H1 (cell line): ENCODE measurements around the gene TSC22D4. TPM values are rescaled to one million over a fixed set of nuclear protein-coding genes. Genes with fewer than 3 reads are reported as not detected.
A peak's percentile ranks its signal among the peaks of the same experiment; 100 is the strongest.
"Not testable (repeated sequence)": the region's sequence is repeated elsewhere in the genome, so short reads cannot be mapped to it uniquely, and the experiment has no call there.

Experiments
- CTCF ChIA-PET: fragments of 300-600 bp; sonication (Branson Sonifier 250); formaldehyde crosslinking; loops from one replicate; lab custom pipeline; 2021; ENCODE audit not compliant: partially characterized antibody; lab: Charles Lee
- POLR2A ChIA-PET: fragments of 300-600 bp; sonication (Branson Sonifier 250); formaldehyde crosslinking; loops from one replicate; lab custom pipeline; 2021; ENCODE audit warnings: inconsistent platforms; ENCODE audit not compliant: partially characterized antibody; lab: Charles Lee
- DNase-seq, 2 experiments: peaks; one replicate each; pipeline versions ENCODE4 v3.0.0 to v3.0.0-alpha.2; 2010 to 2022; ENCODE audit warnings: low spot score in 2 of 2, low read depth in 1 of 2, mixed read lengths in 1 of 2
- FAIRE-seq: peaks from 2 replicates; lab custom pipeline; 2011; peaks lifted over from hg19 to GRCh38; lab: Jason Lieb, UNC
- H2AFZ ChIP-seq: 2 replicates; pipeline ENCODE4 v1.8.1; 2012; ENCODE audit warnings: low read length, inconsistent platforms
- H2AK5ac ChIP-seq: 2 replicates; pipeline ENCODE4 v1.6.1; 2013; ENCODE audit warnings: low read depth, low read length
- H2BK120ac ChIP-seq: replicated peaks from 2 replicates; pipeline ENCODE3; 2013; ENCODE audit warnings: low read depth, low read length, inconsistent platforms
- H2BK12ac ChIP-seq: 2 replicates; pipeline ENCODE4 v1.6.1; 2013; ENCODE audit warnings: low read depth, low read length
- H2BK15ac ChIP-seq: 2 replicates; pipeline ENCODE4 v1.6.1; 2013; ENCODE audit warnings: low read length
- H2BK20ac ChIP-seq: 2 replicates; pipeline ENCODE4 v1.6.1; 2013; ENCODE audit warnings: low read length
- H2BK5ac ChIP-seq: 2 replicates; pipeline ENCODE4 v1.6.1; 2013; ENCODE audit warnings: low read depth, low read length
- H3K14ac ChIP-seq: 2 replicates; pipeline ENCODE4 v1.6.1; 2013; ENCODE audit warnings: inconsistent platforms; ENCODE audit not compliant: insufficient read length
- H3K18ac ChIP-seq: 2 replicates; pipeline ENCODE4 v1.6.1; 2013; ENCODE audit warnings: low read length; ENCODE audit errors: extremely low read depth
- H3K23ac ChIP-seq: 2 replicates; pipeline ENCODE4 v1.6.1; 2013; ENCODE audit warnings: inconsistent platforms; ENCODE audit not compliant: insufficient read length
- H3K23me2 ChIP-seq: 2 replicates; pipeline ENCODE4 v1.6.1; 2013; ENCODE audit warnings: low read depth, low read length
- H3K27ac ChIP-seq: 2 replicates; pipeline ENCODE4 v1.6.1; 2011; ENCODE audit warnings: low read depth, low read length, inconsistent platforms
- H3K27me3 ChIP-seq, 4 experiments: replicated peaks in 1 of 4; 1 replicate in 1 of 4; 2 replicates in 3 of 4; pipeline versions ENCODE4 v1.6.1 to v1.8.1; 2011 to 2013; ENCODE audit warnings: low read length in 3 of 4, mild to moderate bottlenecking in 3 of 4, inconsistent platforms in 2 of 4, mixed read lengths in 2 of 4, moderate library complexity in 1 of 4; ENCODE audit not compliant: control insufficient read depth in 3 of 4, insufficient read depth in 3 of 4; ENCODE audit errors: extremely low read depth in 1 of 4
- H3K36me3 ChIP-seq, 4 experiments: 2 replicates each; pipeline versions ENCODE4 v1.6.1 to v1.8.1; 2011 to 2013; ENCODE audit warnings: mild to moderate bottlenecking in 4 of 4, low read length in 3 of 4, moderate library complexity in 2 of 4, control low read depth in 1 of 4, inconsistent platforms in 1 of 4; ENCODE audit not compliant: insufficient read depth in 4 of 4, control insufficient read depth in 2 of 4
- H3K4ac ChIP-seq: replicated peaks from 2 replicates; pipeline ENCODE3; 2013; ENCODE audit warnings: low read length, low read depth, mixed read lengths, inconsistent platforms; ENCODE audit not compliant: insufficient read length
- H3K4me1 ChIP-seq, 4 experiments: replicated peaks in 1 of 4; 1 replicate in 1 of 4; 2 replicates in 3 of 4; pipeline versions ENCODE4 v1.6.1 to v1.8.1; 2011 to 2013; ENCODE audit warnings: low read length in 3 of 4, inconsistent platforms in 2 of 4, mixed read lengths in 1 of 4; ENCODE audit not compliant: insufficient read depth in 4 of 4, control insufficient read depth in 3 of 4
- H3K4me2 ChIP-seq, 2 experiments: 2 replicates each; pipeline versions ENCODE4 v1.6.1 to v1.8.1; 2011 to 2013; ENCODE audit warnings: low read depth in 2 of 2, low read length in 2 of 2, control low read depth in 1 of 2, inconsistent platforms in 1 of 2, mild to moderate bottlenecking in 1 of 2; ENCODE audit not compliant: insufficient read depth in 1 of 2
- H3K4me3 ChIP-seq, 4 experiments: fragments of 200-600, 300-600 bp in 1 of 4; sonication (generic), shearing (Covaris generic), sonication (Bioruptor Twin) in 1 of 4; 2 replicates each; pipeline versions ENCODE4 v1.5.1 to v1.8.1; 2011 to 2016; ENCODE audit warnings: low read length in 4 of 4, low read depth in 3 of 4, control low read depth in 2 of 4, inconsistent platforms in 2 of 4, mild to moderate bottlenecking in 2 of 4, mixed read lengths in 1 of 4, moderate library complexity in 1 of 4; ENCODE audit not compliant: insufficient read depth in 2 of 4; ENCODE audit errors: extremely low read depth in 1 of 4
- H3K56ac ChIP-seq: replicated peaks from 2 replicates; pipeline ENCODE3; 2013; ENCODE audit warnings: low read depth, mild to moderate bottlenecking, mixed read lengths, low read length, inconsistent platforms; ENCODE audit not compliant: insufficient read length
- H3K79me1 ChIP-seq: 2 replicates; pipeline ENCODE4 v1.6.1; 2013; ENCODE audit warnings: low read depth, low read length, control low read depth
- H3K79me2 ChIP-seq, 2 experiments: 2 replicates each; pipeline versions ENCODE4 v1.6.1 to v1.8.1; 2012 to 2013; ENCODE audit warnings: low read length in 2 of 2, mild to moderate bottlenecking in 2 of 2, inconsistent platforms in 1 of 2; ENCODE audit not compliant: insufficient read depth in 2 of 2, control insufficient read depth in 1 of 2
- H3K9ac ChIP-seq, 4 experiments: replicated peaks in 1 of 4; 1 replicate in 1 of 4; 2 replicates in 3 of 4; pipeline versions ENCODE4 v1.6.1 to v1.8.1; 2011 to 2013; ENCODE audit warnings: low read depth in 3 of 4, low read length in 3 of 4, control low read depth in 2 of 4, mild to moderate bottlenecking in 2 of 4, moderate library complexity in 2 of 4, inconsistent platforms in 1 of 4; ENCODE audit errors: extremely low read depth in 1 of 4
- H3K9me3 ChIP-seq, 2 experiments: 2 replicates each; pipeline versions ENCODE4 v1.6.1 to v1.8.1; 2012 to 2013; ENCODE audit warnings: mild to moderate bottlenecking in 2 of 2, moderate library complexity in 2 of 2, control low read depth in 1 of 2, inconsistent platforms in 1 of 2, low read depth in 1 of 2, low read length in 1 of 2, mixed read lengths in 1 of 2; ENCODE audit not compliant: insufficient read depth in 2 of 2
- H4K20me1 ChIP-seq, 2 experiments: replicated peaks in 1 of 2; 2 replicates each; pipeline versions ENCODE3 to v1.8.1; 2011 to 2013; ENCODE audit warnings: inconsistent platforms in 2 of 2, low read length in 2 of 2, mild to moderate bottlenecking in 1 of 2; ENCODE audit not compliant: insufficient read depth in 2 of 2, control insufficient read depth in 1 of 2
- H4K5ac ChIP-seq: 2 replicates; pipeline ENCODE4 v1.6.1; 2013; ENCODE audit warnings: low read length, low read depth, mixed read lengths, inconsistent platforms; ENCODE audit not compliant: insufficient read length
- H4K8ac ChIP-seq: 2 replicates; pipeline ENCODE4 v1.8.0; 2013; ENCODE audit warnings: mild to moderate bottlenecking, moderate library complexity, low read length, inconsistent platforms; ENCODE audit not compliant: insufficient read depth; ENCODE audit errors: extremely low read depth
- H4K91ac ChIP-seq: replicated peaks from 2 replicates; pipeline ENCODE3; 2013; ENCODE audit warnings: low read length, mixed read lengths, inconsistent platforms; ENCODE audit not compliant: insufficient read length
- YY1 ChIP-seq: IDR thresholded peaks from 2 replicates; pipeline ENCODE4 v1.6.1; 2011; ENCODE audit warnings: low read depth, mild to moderate bottlenecking, low read length
- WGBS, 2 experiments: shearing (Covaris generic) in 1 of 2; methylation state at CpG; one replicate each; pipeline versions ENCODE4 v1.1.6 to v1.1.7; 2013 to 2015; ENCODE audit warnings: low lambda C conversion rate in 2 of 2, mixed read lengths in 2 of 2, inconsistent platforms in 1 of 2, low coverage in 1 of 2, missing lambda C conversion rate in 1 of 2; ENCODE audit not compliant: insufficient replicate concordance in 2 of 2, insufficient coverage in 1 of 2, insufficient read length in 1 of 2; ENCODE audit errors: extremely low coverage in 1 of 2, missing lambda C conversion rate in 1 of 2; 5-methylcytosine and 5-hydroxymethylcytosine counted together
- polyA plus RNA-seq, 7 experiments: library from polyadenylated mRNA; depleted of rRNA in 3 of 7; stranded (reverse) in 5 of 7; unstranded in 2 of 7; fragments of >200 nt in 5 of 7; fragments of 200-250 nt in 2 of 7; gene quantifications; 1 replicate in 5 of 7; 2 replicates in 1 of 7; 4 replicates in 1 of 7; pipeline versions ENCODE4 v1.2.1 to v1.2.3, GENCODE V29; 2011 to 2013; ENCODE audit warnings: missing spikeins in 2 of 7, mixed read lengths in 2 of 7
- total RNA-seq: library from RNA; stranded (reverse); fragmentation: NEBNext Ultra II Directional; extraction: Animal tissue kit (Norgen Biotek cat#: 25700); gene quantifications from 2 replicates; pipeline ENCODE4 v1.2.1, GENCODE V29; 2021

The TSC22D4 gene
- total and polyA plus RNA-seq, 2 of the 8 experiments (the other 6 are each of a cell fraction or from before 2014, with no cell fraction given): 13.2 to 20.3 TPM

DNA sequence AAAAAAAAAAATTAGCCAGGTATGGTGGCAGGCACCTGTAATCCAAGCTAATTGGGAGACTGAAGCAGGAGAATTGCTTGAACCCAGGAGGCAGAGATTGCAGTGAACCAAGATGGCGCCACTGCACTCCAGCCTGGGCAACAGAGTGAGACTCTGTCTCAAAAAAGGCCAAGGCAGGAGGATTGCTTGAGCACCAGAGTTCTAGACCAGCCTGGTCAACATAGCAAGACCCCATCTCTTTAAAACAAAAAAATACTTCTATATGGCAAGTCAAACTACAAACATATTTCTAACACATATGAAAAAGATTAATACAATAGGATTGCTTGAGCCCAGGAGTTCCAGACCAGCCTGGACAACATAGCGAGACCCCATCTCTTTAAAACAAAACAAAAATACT lies 21.7 kb upstream of the TSC22D4 start:
- 0 out of 2 replicates have a peak, but pooled peaks have one; percentile 10 for TF ChIP-seq YY1
- not testable (repeated sequence) for H4K91ac ChIP-seq, H2AFZ ChIP-seq, H2BK12ac ChIP-seq, H3K23me2 ChIP-seq, H4K20me1 ChIP-seq, H3K9me3 ChIP-seq, H3K23ac ChIP-seq, H2AK5ac ChIP-seq, H3K79me2 ChIP-seq, DNase-seq, H3K27ac ChIP-seq, H3K36me3 ChIP-seq, FAIRE-seq, H3K4me3 ChIP-seq, H3K18ac ChIP-seq, H3K4me2 ChIP-seq, H3K14ac ChIP-seq, H3K4me1 ChIP-seq, H2BK5ac ChIP-seq, H4K8ac ChIP-seq, H2BK15ac ChIP-seq, H2BK20ac ChIP-seq, H3K9ac ChIP-seq, H3K56ac ChIP-seq, H3K27me3 ChIP-seq, H3K4ac ChIP-seq, H3K79me1 ChIP-seq, H2BK120ac ChIP-seq, H4K5ac ChIP-seq
- WGBS, 2 experiments: 85% methylated on average over 2 of the region's 2 CpGs; no CpG with 5 or more reads in 1 of the 2 experiments
- POLR2A ChIA-PET: interaction anchor here (1.0 kb wide), 1 partner anchor 69 kb away, joined by 3 read pairs; no protein-coding TSS in a partner anchor
- CTCF ChIA-PET: interaction anchor here (0.6 to 2.1 kb wide), 5 partner anchors 10 to 62 kb away, joined by 3 to 5 read pairs (median 3); no protein-coding TSS in a partner anchor
